GM23338 (cell line): ENCODE data around the gene CREB3L4. TPM values are rescaled to one million over a fixed set of nuclear protein-coding genes. Genes with fewer than 3 reads are reported as not detected.

Experiments used
- ATAC-seq: fragments of 200-7000 bp; cut with Tn5 transposase; 3 replicates; pipeline ENCODE4 v1.9.1; 2020
- DNase-seq: peaks from one replicate; pipeline ENCODE4 v3.0.0-alpha.2; 2015; ENCODE audit warnings: low spot score
- H2AFZ ChIP-seq: fragments of 200-600 bp; sonication (generic); 2 replicates; pipeline ENCODE4 v1.8.0; 2016; ENCODE audit warnings: antibody characterized with exemption, mild to moderate bottlenecking, moderate library complexity
- H3F3A ChIP-seq: fragments of 200-600 bp; sonication (generic); replicated peaks from 2 replicates; pipeline ENCODE4 v1.8.0; 2017; ENCODE audit warnings: antibody characterized with exemption, mixed run types, low read depth
- H3K27ac ChIP-seq: fragments of 200-600 bp; sonication (generic); 2 replicates; pipeline ENCODE4 v1.6.1; 2016; ENCODE audit warnings: low read depth
- H3K27me3 ChIP-seq: fragments of 200-600 bp; sonication (generic); 2 replicates; pipeline ENCODE4 v1.8.0; 2016; ENCODE audit warnings: mild to moderate bottlenecking, mixed run types, moderate library complexity; ENCODE audit not compliant: insufficient read depth
- H3K36me3 ChIP-seq: fragments of 200-600 bp; sonication (generic); 2 replicates; pipeline ENCODE4 v1.8.0; 2016; ENCODE audit warnings: mild to moderate bottlenecking; ENCODE audit not compliant: insufficient read depth
- H3K4me1 ChIP-seq: fragments of 200-600 bp; sonication (generic); 2 replicates; pipeline ENCODE4 v1.8.0; 2016; ENCODE audit warnings: mild to moderate bottlenecking, moderate library complexity; ENCODE audit not compliant: insufficient read depth
- H3K4me2 ChIP-seq: fragments of 200-600 bp; sonication (generic); 2 replicates; pipeline ENCODE4 v1.7.1; 2017; ENCODE audit warnings: mixed run types
- H3K4me3 ChIP-seq: fragments of 200-600 bp; sonication (generic); 2 replicates; pipeline ENCODE4 v1.6.1; 2016; ENCODE audit warnings: mixed run types
- H3K79me2 ChIP-seq: fragments of 200-600 bp; sonication (generic); replicated peaks from 2 replicates; pipeline ENCODE4 v1.8.0; 2017; ENCODE audit warnings: mild to moderate bottlenecking; ENCODE audit not compliant: insufficient read depth
- H3K9me2 ChIP-seq: fragments of 200-600 bp; sonication (generic); 2 replicates; pipeline ENCODE4 v1.8.0; 2017; ENCODE audit not compliant: insufficient read depth
- H4K20me1 ChIP-seq: fragments of 200-600 bp; sonication (generic); replicated peaks from 2 replicates; pipeline ENCODE4 v1.8.0; 2017; ENCODE audit warnings: mild to moderate bottlenecking; ENCODE audit not compliant: insufficient read depth
- H3K27ac Mint-ChIP-seq: 2 replicates; pipeline ENCODE4 v1.8.0; 2020; ENCODE audit warnings: inconsistent platforms, mild to moderate bottlenecking, moderate library complexity, mixed read lengths
- H3K27me3 Mint-ChIP-seq: 3 replicates; pipeline ENCODE4 v1.8.0; 2022; ENCODE audit warnings: low read depth, mild to moderate bottlenecking, moderate library complexity, mixed read lengths, inconsistent platforms; ENCODE audit not compliant: insufficient read depth, poor library complexity
- H3K36me3 Mint-ChIP-seq: 3 replicates; pipeline ENCODE4 v1.8.0; 2021; ENCODE audit warnings: low read depth, mild to moderate bottlenecking, inconsistent platforms, moderate library complexity, mixed read lengths
- H3K4me1 Mint-ChIP-seq: 3 replicates; pipeline ENCODE4 v1.8.0; 2020; ENCODE audit warnings: mild to moderate bottlenecking, inconsistent platforms, mixed read lengths
- H3K4me3 Mint-ChIP-seq: 3 replicates; pipeline ENCODE4 v1.8.0; 2021; ENCODE audit warnings: moderate library complexity, mild to moderate bottlenecking, inconsistent platforms, mixed read lengths
- H3K9me3 Mint-ChIP-seq: 3 replicates; pipeline ENCODE4 v1.8.0; 2020; ENCODE audit warnings: moderate library complexity, mild to moderate bottlenecking, inconsistent platforms, mixed read lengths
- POLR2AphosphoS5 ChIP-seq: IDR thresholded peaks from 2 replicates; pipeline ENCODE4 v1.6.1; 2016; ENCODE audit warnings: antibody characterized with exemption, low read depth
- STAT1 ChIP-seq: IDR thresholded peaks from one replicate; pipeline ENCODE4 v1.6.1; 2016; ENCODE audit warnings: antibody characterized with exemption; ENCODE audit not compliant: unreplicated experiment
- polyA plus RNA-seq: library from polyadenylated mRNA; unstranded; fragments of >200 nt; fragmentation: Nextera tagmentation; extraction: Ambion mirVana; gene quantifications from 2 replicates; pipeline ENCODE4 v1.2.1, GENCODE V29; 2016
- total RNA-seq: library from RNA; depleted of rRNA; stranded (reverse); fragments of >200 nt; shearing (Covaris generic); gene quantifications from 2 replicates; pipeline ENCODE4 v1.2.3, GENCODE V29; 2014
- TF ChIP-seq, protein P1 (sequence below): fragments of 250-450 bp; sonication (Bioruptor Pico); IDR thresholded peaks from 2 replicates; pipeline ENCODE4 v1.5.0; 2020; ENCODE audit warnings: mild to moderate bottlenecking, moderate library complexity
- TF ChIP-seq, protein P2 (sequence below): IDR thresholded peaks from 2 replicates; pipeline ENCODE4 v1.6.1; 2016; ENCODE audit warnings: antibody characterized with exemption

CREB3L4 gene
- total and polyA plus RNA-seq, 2 experiments from 2014 or later: 19.3 to 26.8 TPM

- TF ChIP-seq, protein P1, sequence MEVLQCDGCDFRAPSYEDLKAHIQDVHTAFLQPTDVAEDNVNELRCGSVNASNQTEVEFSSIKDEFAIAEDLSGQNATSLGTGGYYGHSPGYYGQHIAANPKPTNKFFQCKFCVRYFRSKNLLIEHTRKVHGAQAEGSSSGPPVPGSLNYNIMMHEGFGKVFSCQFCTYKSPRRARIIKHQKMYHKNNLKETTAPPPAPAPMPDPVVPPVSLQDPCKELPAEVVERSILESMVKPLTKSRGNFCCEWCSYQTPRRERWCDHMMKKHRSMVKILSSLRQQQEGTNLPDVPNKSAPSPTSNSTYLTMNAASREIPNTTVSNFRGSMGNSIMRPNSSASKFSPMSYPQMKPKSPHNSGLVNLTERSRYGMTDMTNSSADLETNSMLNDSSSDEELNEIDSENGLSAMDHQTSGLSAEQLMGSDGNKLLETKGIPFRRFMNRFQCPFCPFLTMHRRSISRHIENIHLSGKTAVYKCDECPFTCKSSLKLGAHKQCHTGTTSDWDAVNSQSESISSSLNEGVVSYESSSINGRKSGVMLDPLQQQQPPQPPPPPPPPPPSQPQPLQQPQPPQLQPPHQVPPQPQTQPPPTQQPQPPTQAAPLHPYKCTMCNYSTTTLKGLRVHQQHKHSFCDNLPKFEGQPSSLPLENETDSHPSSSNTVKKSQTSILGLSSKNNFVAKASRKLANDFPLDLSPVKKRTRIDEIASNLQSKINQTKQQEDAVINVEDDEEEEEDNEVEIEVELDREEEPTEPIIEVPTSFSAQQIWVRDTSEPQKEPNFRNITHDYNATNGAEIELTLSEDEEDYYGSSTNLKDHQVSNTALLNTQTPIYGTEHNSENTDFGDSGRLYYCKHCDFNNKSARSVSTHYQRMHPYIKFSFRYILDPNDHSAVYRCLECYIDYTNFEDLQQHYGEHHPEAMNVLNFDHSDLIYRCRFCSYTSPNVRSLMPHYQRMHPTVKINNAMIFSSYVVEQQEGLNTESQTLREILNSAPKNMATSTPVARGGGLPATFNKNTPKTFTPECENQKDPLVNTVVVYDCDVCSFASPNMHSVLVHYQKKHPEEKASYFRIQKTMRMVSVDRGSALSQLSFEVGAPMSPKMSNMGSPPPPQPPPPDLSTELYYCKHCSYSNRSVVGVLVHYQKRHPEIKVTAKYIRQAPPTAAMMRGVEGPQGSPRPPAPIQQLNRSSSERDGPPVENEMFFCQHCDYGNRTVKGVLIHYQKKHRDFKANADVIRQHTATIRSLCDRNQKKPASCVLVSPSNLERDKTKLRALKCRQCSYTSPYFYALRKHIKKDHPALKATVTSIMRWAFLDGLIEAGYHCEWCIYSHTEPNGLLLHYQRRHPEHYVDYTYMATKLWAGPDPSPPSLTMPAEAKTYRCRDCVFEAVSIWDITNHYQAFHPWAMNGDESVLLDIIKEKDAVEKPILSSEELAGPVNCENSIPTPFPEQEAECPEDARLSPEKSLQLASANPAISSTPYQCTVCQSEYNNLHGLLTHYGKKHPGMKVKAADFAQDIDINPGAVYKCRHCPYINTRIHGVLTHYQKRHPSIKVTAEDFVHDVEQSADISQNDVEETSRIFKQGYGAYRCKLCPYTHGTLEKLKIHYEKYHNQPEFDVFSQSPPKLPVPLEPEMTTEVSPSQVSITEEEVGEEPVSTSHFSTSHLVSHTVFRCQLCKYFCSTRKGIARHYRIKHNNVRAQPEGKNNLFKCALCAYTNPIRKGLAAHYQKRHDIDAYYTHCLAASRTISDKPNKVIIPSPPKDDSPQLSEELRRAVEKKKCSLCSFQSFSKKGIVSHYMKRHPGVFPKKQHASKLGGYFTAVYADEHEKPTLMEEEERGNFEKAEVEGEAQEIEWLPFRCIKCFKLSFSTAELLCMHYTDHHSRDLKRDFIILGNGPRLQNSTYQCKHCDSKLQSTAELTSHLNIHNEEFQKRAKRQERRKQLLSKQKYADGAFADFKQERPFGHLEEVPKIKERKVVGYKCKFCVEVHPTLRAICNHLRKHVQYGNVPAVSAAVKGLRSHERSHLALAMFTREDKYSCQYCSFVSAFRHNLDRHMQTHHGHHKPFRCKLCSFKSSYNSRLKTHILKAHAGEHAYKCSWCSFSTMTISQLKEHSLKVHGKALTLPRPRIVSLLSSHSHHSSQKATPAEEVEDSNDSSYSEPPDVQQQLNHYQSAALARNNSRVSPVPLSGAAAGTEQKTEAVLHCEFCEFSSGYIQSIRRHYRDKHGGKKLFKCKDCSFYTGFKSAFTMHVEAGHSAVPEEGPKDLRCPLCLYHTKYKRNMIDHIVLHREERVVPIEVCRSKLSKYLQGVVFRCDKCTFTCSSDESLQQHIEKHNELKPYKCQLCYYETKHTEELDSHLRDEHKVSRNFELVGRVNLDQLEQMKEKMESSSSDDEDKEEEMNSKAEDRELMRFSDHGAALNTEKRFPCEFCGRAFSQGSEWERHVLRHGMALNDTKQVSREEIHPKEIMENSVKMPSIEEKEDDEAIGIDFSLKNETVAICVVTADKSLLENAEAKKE: no peak
- no peak for TF ChIP-seq POLR2AphosphoS5
- TF ChIP-seq, protein P2, sequence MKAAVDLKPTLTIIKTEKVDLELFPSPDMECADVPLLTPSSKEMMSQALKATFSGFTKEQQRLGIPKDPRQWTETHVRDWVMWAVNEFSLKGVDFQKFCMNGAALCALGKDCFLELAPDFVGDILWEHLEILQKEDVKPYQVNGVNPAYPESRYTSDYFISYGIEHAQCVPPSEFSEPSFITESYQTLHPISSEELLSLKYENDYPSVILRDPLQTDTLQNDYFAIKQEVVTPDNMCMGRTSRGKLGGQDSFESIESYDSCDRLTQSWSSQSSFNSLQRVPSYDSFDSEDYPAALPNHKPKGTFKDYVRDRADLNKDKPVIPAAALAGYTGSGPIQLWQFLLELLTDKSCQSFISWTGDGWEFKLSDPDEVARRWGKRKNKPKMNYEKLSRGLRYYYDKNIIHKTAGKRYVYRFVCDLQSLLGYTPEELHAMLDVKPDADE: no peak
Measured at GRCh38 chr1:153939476-153939875, 28.2 kb upstream of the CREB3L4 start (continued).

- Mint-ChIP-seq H3K9me3 (no peaks in the 10 kb centered on the region; the same call in 2 of the 3 replicates), H3K36me3 (peaks cover 63% of the 10 kb centered on the region), H3K4me3 (no peak overlapping the region; the same call in 2 of the 3 replicates), H3K27me3 (peaks cover 19% of the 10 kb centered on the region), H3K27ac (no peak overlapping the region), H3K4me1 (peaks cover 7% of the 10 kb centered on the region; the same call in 2 of the 3 replicates)
- H3K4me3 ChIP-seq: no peak overlapping the region
- no peaks in the 10 kb centered on the region for H3K9me2 ChIP-seq
- no peak for DNase-seq
- TF ChIP-seq STAT1 (no peak), POLR2AphosphoS5 (0 out of 2 replicates have a peak, but pooled peaks have one; percentile 11)
- no peaks in the 10 kb centered on the region for H3F3A ChIP-seq
- no peak overlapping the region for H3K4me2 ChIP-seq
- no peak overlapping the region for H2AFZ ChIP-seq
- H3K27ac ChIP-seq: no peak overlapping the region
- H3K4me1 ChIP-seq: peaks cover 5% of the 10 kb centered on the region; the same call in 1 of the 2 replicates
- H3K27me3 ChIP-seq: no peaks in the 10 kb centered on the region
- H3K79me2 ChIP-seq: peaks cover 15% of the 10 kb centered on the region
- H3K36me3 ChIP-seq: peaks cover 15% of the 10 kb centered on the region
- no peak for ATAC-seq
- H4K20me1 ChIP-seq: no peaks in the 10 kb centered on the region
Measured at GRCh38 chr1:153940756-153941155, 26.9 kb upstream of the CREB3L4 start.
